HUDEP-2 (cell line): ENCODE measurements around the gene PRKACG.
"Not testable (repeated sequence)": the region's sequence is repeated elsewhere in the genome, so short reads cannot be mapped to it uniquely, and the experiment has no call there.

Experiments
- DNase-seq, 76 experiments: peaks; one replicate each; lab custom pipeline; 2025; ENCODE audit not compliant: unreplicated experiment in 76 of 76; lab: John Stamatoyannopoulos, UW

PRKACG gene

GRCh38 chr9:69027355-69028097 is 13.6 kb upstream of the PRKACG start:
- DNase-seq: peak in 62 of 76 experiments; percentile 5 to 85 (median 52)

- no peak for DNase-seq
These were observed 9.7 kb upstream of the PRKACG start for GRCh38 chr9:69023650-69024049.

GRCh38 chr9:69020301-69021145 is 6.6 kb upstream of the PRKACG start:
- DNase-seq: peak in 33 of 76 experiments; percentile 3 to 73 (median 35)

- DNase-seq: peak in 75 of 76 experiments; percentile 15 to 94 (median 77)
These were observed 5.9 kb upstream of the PRKACG start for GRCh38 chr9:69019808-69020207.

GRCh38 chr9:69018737-69019136 is 4.8 kb upstream of the PRKACG start:
- peak in 62 of 76 experiments; percentile 8 to 87 (median 54) for DNase-seq

GRCh38 chr9:69016191-69017096 is 2.5 kb upstream of the PRKACG start:
- DNase-seq: no peak

GRCh38 chr9:69013382-69013727 is 558 bp downstream of the PRKACG start:
- no peak for DNase-seq

- no peak for DNase-seq
These were observed 1.1 kb downstream of the PRKACG start for GRCh38 chr9:69012696-69013381.

- no peak for DNase-seq
These were observed 4.2 kb downstream of the PRKACG start for GRCh38 chr9:69009708-69010107.

- no peak for DNase-seq
These were observed 9.1 kb downstream of the PRKACG start for GRCh38 chr9:69004836-69005235.

GRCh38 chr9:69003051-69003450 is 10.9 kb downstream of the PRKACG start:
- DNase-seq: no peak

GRCh38 chr9:69001921-69002320 is 12.0 kb downstream of the PRKACG start:
- no peak for DNase-seq

GRCh38 chr9:68999393-69000105 is 14.4 kb downstream of the PRKACG start:
- DNase-seq: peak in 72 of 76 experiments; percentile 23 to 89 (median 64)

- peak in 2 of 76 experiments; percentile 6 to 17 for DNase-seq
These were observed 15.1 kb downstream of the PRKACG start for GRCh38 chr9:68998812-68999211.

GRCh38 chr9:68998385-68998784 is 15.5 kb downstream of the PRKACG start:
- no peak for DNase-seq

GRCh38 chr9:68997666-68998065 is 16.2 kb downstream of the PRKACG start:
- no peak for DNase-seq

- no peak for DNase-seq
These were observed 17.5 kb downstream of the PRKACG start for GRCh38 chr9:68996462-68996861.

- no peak for DNase-seq
These were observed 18.1 kb downstream of the PRKACG start for GRCh38 chr9:68995776-68996175.

GRCh38 chr9:68991457-68991856 is 22.5 kb downstream of the PRKACG start:
- DNase-seq: no peak

- not testable (repeated sequence) for DNase-seq
These were observed 27.0 kb downstream of the PRKACG start for GRCh38 chr9:68986949-68987348.
